ENCODE results near the gene CLDND1. TPM values are rescaled to one million over a fixed set of nuclear protein-coding genes. Genes with fewer than 3 reads are reported as not detected.

Gene CLDND1
- total and polyA plus RNA-seq, 4 donors, result 21.8 to 55.5 (median 37.1) TPM

- no peak overlapping the region for H3K9ac ChIP-seq (ENCODE audit: low read depth in 1 of 2, low read length in 2 of 2)
- H3K9me3 ChIP-seq (ENCODE audit: control insufficient read depth in 4 of 4, low read length in 3 of 4), result no peaks in the 10 kb centered on the region
- H3K27ac ChIP-seq (ENCODE audit: low read depth in 1 of 2, low read length in 2 of 2), result no peak overlapping the region
- no peak for DNase-seq (ENCODE audit: low spot score)
- H3K36me3 ChIP-seq (ENCODE audit: control insufficient read depth in 4 of 4, insufficient read depth in 3 of 4, low read depth in 1 of 4, low read length in 3 of 4), result peaks cover 3 to 16% (median 13%) of the 10 kb centered on the region in 4 donors
- no peaks in the 10 kb centered on the region for H3K4me1 ChIP-seq (ENCODE audit: control insufficient read depth in 4 of 4, insufficient read depth in 4 of 4, low read length in 3 of 4)
- 99% methylated on average over 3 of the region's 3 CpGs for WGBS
- H3K4me3 ChIP-seq (ENCODE audit: low read depth in 1 of 3, low read length in 3 of 3), result no peak overlapping the region
- TF ChIP-seq CTCF (IDR thresholded peaks at IDR 0.05; ENCODE audit: low read depth, low read length, missing input control) (no peak), NR2F2 (IDR thresholded peaks at IDR 0.05) (no peak), ZBTB33 (IDR thresholded peaks at IDR 0.05) (no peak), JUND (IDR thresholded peaks at IDR 0.05) (no peak), HNF4G (IDR thresholded peaks at IDR 0.05) (no peak), TAF1 (conservative IDR thresholded peaks at IDR 0.05) (no peak), HNF4A (conservative IDR thresholded peaks at IDR 0.05) (no peak), RXRA (IDR thresholded peaks at IDR 0.05) (no peak), SP1 (IDR thresholded peaks at IDR 0.05) (no peak), FOXA2 (IDR thresholded peaks at IDR 0.05) (no peak), MAX (IDR thresholded peaks at IDR 0.05) (no peak), RAD21 (IDR thresholded peaks at IDR 0.05) (no peak), GABPA (IDR thresholded peaks at IDR 0.05 in 1 of 2, conservative IDR thresholded peaks at IDR 0.05 in 1 of 2) (no peak), ATF3 (IDR thresholded peaks at IDR 0.05) (no peak)
- no peaks in the 10 kb centered on the region for H3K27me3 ChIP-seq (ENCODE audit: control insufficient read depth in 4 of 4, insufficient read depth in 4 of 4, low read length in 3 of 4)
Measured at GRCh38 chr3:98513736-98514135, 9.0 kb downstream of the CLDND1 start.

- H3K9ac ChIP-seq (ENCODE audit: low read depth in 1 of 2, low read length in 2 of 2), result no peak overlapping the region
- DNase-seq (ENCODE audit: low spot score), result no peak
- no peak overlapping the region for H3K4me3 ChIP-seq (ENCODE audit: low read depth in 1 of 3, low read length in 3 of 3)
- no peaks in the 10 kb centered on the region for H3K9me3 ChIP-seq (ENCODE audit: control insufficient read depth in 4 of 4, low read length in 3 of 4)
- no peaks in the 10 kb centered on the region for H3K4me1 ChIP-seq (ENCODE audit: control insufficient read depth in 4 of 4, insufficient read depth in 4 of 4, low read length in 3 of 4)
- H3K27me3 ChIP-seq (ENCODE audit: control insufficient read depth in 4 of 4, insufficient read depth in 4 of 4, low read length in 3 of 4), result no peaks in the 10 kb centered on the region
- H3K27ac ChIP-seq (ENCODE audit: low read depth in 1 of 2, low read length in 2 of 2), result no peak overlapping the region
- 79% methylated on average over 4 of the region's 4 CpGs for WGBS
- H3K36me3 ChIP-seq (ENCODE audit: control insufficient read depth in 4 of 4, insufficient read depth in 3 of 4, low read depth in 1 of 4, low read length in 3 of 4), result peaks cover 3 to 13% (median 10%) of the 10 kb centered on the region in 4 donors
- TF ChIP-seq TAF1 (conservative IDR thresholded peaks at IDR 0.05) (no peak), REST (IDR thresholded peaks at IDR 0.05) (no peak), ZBTB33 (IDR thresholded peaks at IDR 0.05) (no peak), HNF4A (conservative IDR thresholded peaks at IDR 0.05) (no peak), FOXA1 (IDR thresholded peaks at IDR 0.05) (no peak), JUND (IDR thresholded peaks at IDR 0.05) (no peak), SP1 (IDR thresholded peaks at IDR 0.05) (no peak), RAD21 (IDR thresholded peaks at IDR 0.05) (no peak), EGR1 (IDR thresholded peaks at IDR 0.05; ENCODE audit: low read depth in 2 of 2) (no peak)
Measured at GRCh38 chr3:98513091-98513511, 9.6 kb downstream of the CLDND1 start.

Data from liver (tissue), 9 donors.